K562 (cell line): ENCODE results near the gene LRRC8E. TPM values are rescaled to one million over a fixed set of nuclear protein-coding genes. Genes with fewer than 3 reads are reported as not detected.
A peak's percentile ranks its signal among the peaks of the same experiment; 100 is the strongest.

ENCODE experiments used
- CLOCK ChIP-seq: fragments of 250-450 bp; sonication (Bioruptor Pico); IDR thresholded peaks from 2 replicates; pipeline ENCODE4 v1.4.0; 2020; ENCODE audit warnings: mild to moderate bottlenecking, moderate library complexity, borderline replicate concordance
- EHMT2 ChIP-seq: fragments of 450-650 bp; IDR thresholded peaks from 2 replicates; pipeline ENCODE4 v1.6.1; 2018; ENCODE audit warnings: antibody characterized with exemption
- GABPB1 ChIP-seq: sonication (generic); formaldehyde crosslinking; IDR thresholded peaks from 2 replicates; pipeline ENCODE4 v1.8.0; 2022; ENCODE audit warnings: mild to moderate bottlenecking, missing genetic modification reagents
- GTF3C2 ChIP-seq: IDR thresholded peaks from 3 replicates; pipeline ENCODE4 v1.6.1; 2011; ENCODE audit warnings: borderline replicate concordance, mild to moderate bottlenecking, moderate library complexity; ENCODE audit not compliant: insufficient read length; ENCODE audit errors: extremely low read depth
- HEY1 ChIP-seq: fragments of 250-450 bp; sonication (Bioruptor Pico); IDR thresholded peaks from 2 replicates; pipeline ENCODE4 v1.5.0; 2020; ENCODE audit warnings: mild to moderate bottlenecking, moderate library complexity, borderline replicate concordance
- KLF6 ChIP-seq: fragments of 250-450 bp; sonication (Bioruptor Pico); IDR thresholded peaks from 2 replicates; pipeline ENCODE4 v1.4.0; 2020; ENCODE audit warnings: mild to moderate bottlenecking, moderate library complexity, borderline replicate concordance
- MAFG ChIP-seq: fragments of 450-650 bp; conservative IDR thresholded peaks from 2 replicates; pipeline ENCODE4 v1.6.1; 2016; ENCODE audit warnings: missing genetic modification characterization, missing compliant biosample characterization
- MECOM ChIP-seq: fragments of 250-450 bp; sonication (Bioruptor Pico); IDR thresholded peaks from 2 replicates; pipeline ENCODE4 v1.8.0; 2022; ENCODE audit warnings: inconsistent platforms
- NFIC ChIP-seq: fragments of 450-650 bp; IDR thresholded peaks from 2 replicates; pipeline ENCODE4 v1.6.1; 2017; ENCODE audit warnings: mild to moderate bottlenecking, inconsistent platforms
- PML ChIP-seq: IDR thresholded peaks from 2 replicates; pipeline ENCODE4 v1.6.1; 2012; ENCODE audit warnings: low read length, inconsistent platforms
- RFX5 ChIP-seq: IDR thresholded peaks from 2 replicates; pipeline ENCODE4 v1.6.1; 2011; ENCODE audit warnings: low read depth, mild to moderate bottlenecking, improper control_type of control experiment, low read length
- TEAD2 ChIP-seq: fragments of 450-650 bp; IDR thresholded peaks from 2 replicates; pipeline ENCODE4 v1.6.1; 2016; ENCODE audit warnings: missing genetic modification characterization, control low read depth, missing compliant biosample characterization
- ZNF143 ChIP-seq: sonication (generic); formaldehyde crosslinking; IDR thresholded peaks from 2 replicates; pipeline ENCODE4 v1.9.0; 2022; ENCODE audit warnings: mild to moderate bottlenecking, missing genetic modification reagents
- ZNF75A ChIP-seq: fragments of 450-650 bp; formaldehyde crosslinking; IDR thresholded peaks from 2 replicates; pipeline ENCODE4 v1.4.0; 2020; ENCODE audit warnings: mild to moderate bottlenecking
- polyA plus RNA-seq, 8 experiments: library from polyadenylated mRNA; depleted of rRNA in 4 of 8; stranded (reverse) in 5 of 8; unstranded in 3 of 8; fragments of >200 nt; fragmentation: Nextera tagmentation in 2 of 8; fragmentation: Illumina TruSeq in 1 of 8; extraction: Ambion mirVana in 2 of 8; extraction: Trizol in 1 of 8; gene quantifications; 2 replicates each; pipeline versions ENCODE4 v1.2.1 to v1.2.3, GENCODE V29; 2011 to 2014; ENCODE audit warnings: inconsistent platforms in 1 of 8, missing spikeins in 1 of 8
- total RNA-seq, 7 experiments: library from RNA; depleted of rRNA in 6 of 7; stranded (reverse); fragments of >200 nt in 6 of 7; fragmentation: Illumina TruSeq in 2 of 7; extraction: Trizol in 2 of 7; gene quantifications; 2 replicates each; pipeline versions ENCODE4 v1.2.1 to v1.2.3, GENCODE V29; 2011 to 2021; ENCODE audit warnings: low replicate concordance in 1 of 7
- TF ChIP-seq, protein P1 (sequence below): fragments of 450-650 bp; IDR thresholded peaks from 2 replicates; pipeline ENCODE4 v1.6.1; 2018; ENCODE audit warnings: mild to moderate bottlenecking, low read depth; ENCODE audit not compliant: partially characterized antibody
- TF ChIP-seq, protein P2 (sequence below): sonication (generic); formaldehyde crosslinking; IDR thresholded peaks from 2 replicates; pipeline ENCODE4 v1.8.1; 2023; ENCODE audit warnings: missing genetic modification reagents, mild to moderate bottlenecking, borderline replicate concordance
- TF ChIP-seq, protein P3 (sequence below): fragments of 250-450 bp; sonication (Bioruptor Pico); IDR thresholded peaks from 2 replicates; pipeline ENCODE4 v1.8.0; 2021; ENCODE audit warnings: moderate library complexity, mild to moderate bottlenecking, inconsistent platforms

The LRRC8E gene
- total and polyA plus RNA-seq, 9 of the 15 experiments (the other 6 are each of a cell fraction or from before 2014, with no cell fraction given), result 0.08 to 5.7 (median 3.5) TPM; not detected in 1

DNA sequence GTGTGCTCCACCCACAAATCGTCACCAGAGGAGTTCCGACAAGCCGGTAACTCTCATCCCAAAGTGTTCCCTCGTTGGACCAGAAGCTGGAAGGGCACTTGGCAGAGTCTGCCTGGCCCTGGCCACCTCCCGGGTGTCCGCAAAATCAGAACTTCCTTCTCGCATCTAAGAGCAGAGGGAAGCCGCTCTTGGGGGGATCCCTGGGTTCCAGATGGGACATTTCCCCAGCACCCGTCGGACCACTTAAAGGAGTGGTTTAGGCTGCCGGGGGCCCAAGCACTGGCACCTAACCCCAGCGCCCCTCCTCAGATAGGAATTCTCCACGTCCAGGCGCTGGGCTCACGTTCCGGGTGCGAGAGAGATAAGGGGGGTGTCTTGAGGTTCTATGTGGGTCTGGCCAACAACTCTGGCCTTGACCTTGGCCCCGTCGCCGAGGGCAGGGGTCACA is 14.5 kb downstream of the LRRC8E start (continued):
- TF ChIP-seq GTF3C2 (no peak), TEAD2 (tag) (0 out of 2 replicates have a peak, but pooled peaks have one; percentile 16), ZNF143 (no peak), KLF6 (CRISPR knock-in tag) (no peak), ZNF75A (CRISPR knock-in tag) (no peak), NFIC (no peak), RFX5 (no peak), PML (0 out of 2 replicates have a peak, but pooled peaks have one; percentile 5), MECOM (CRISPR knock-in tag) (no peak), EHMT2 (no peak), MAFG (no peak), CLOCK (CRISPR knock-in tag) (no peak), GABPB1 (no peak), HEY1 (CRISPR knock-in tag) (no peak)
- TF ChIP-seq, protein P1, sequence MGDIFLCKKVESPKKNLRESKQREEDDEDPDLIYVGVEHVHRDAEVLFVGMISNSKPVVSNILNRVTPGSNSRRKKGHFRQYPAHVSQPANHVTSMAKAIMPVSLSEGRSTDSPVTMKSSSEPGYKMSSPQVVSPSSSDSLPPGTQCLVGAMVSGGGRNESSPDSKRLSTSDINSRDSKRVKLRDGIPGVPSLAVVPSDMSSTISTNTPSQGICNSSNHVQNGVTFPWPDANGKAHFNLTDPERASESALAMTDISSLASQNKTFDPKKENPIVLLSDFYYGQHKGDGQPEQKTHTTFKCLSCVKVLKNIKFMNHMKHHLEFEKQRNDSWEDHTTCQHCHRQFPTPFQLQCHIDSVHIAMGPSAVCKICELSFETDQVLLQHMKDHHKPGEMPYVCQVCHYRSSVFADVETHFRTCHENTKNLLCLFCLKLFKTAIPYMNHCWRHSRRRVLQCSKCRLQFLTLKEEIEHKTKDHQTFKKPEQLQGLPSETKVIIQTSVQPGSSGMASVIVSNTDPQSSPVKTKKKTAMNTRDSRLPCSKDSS, result no peak
- TF ChIP-seq, protein P2, sequence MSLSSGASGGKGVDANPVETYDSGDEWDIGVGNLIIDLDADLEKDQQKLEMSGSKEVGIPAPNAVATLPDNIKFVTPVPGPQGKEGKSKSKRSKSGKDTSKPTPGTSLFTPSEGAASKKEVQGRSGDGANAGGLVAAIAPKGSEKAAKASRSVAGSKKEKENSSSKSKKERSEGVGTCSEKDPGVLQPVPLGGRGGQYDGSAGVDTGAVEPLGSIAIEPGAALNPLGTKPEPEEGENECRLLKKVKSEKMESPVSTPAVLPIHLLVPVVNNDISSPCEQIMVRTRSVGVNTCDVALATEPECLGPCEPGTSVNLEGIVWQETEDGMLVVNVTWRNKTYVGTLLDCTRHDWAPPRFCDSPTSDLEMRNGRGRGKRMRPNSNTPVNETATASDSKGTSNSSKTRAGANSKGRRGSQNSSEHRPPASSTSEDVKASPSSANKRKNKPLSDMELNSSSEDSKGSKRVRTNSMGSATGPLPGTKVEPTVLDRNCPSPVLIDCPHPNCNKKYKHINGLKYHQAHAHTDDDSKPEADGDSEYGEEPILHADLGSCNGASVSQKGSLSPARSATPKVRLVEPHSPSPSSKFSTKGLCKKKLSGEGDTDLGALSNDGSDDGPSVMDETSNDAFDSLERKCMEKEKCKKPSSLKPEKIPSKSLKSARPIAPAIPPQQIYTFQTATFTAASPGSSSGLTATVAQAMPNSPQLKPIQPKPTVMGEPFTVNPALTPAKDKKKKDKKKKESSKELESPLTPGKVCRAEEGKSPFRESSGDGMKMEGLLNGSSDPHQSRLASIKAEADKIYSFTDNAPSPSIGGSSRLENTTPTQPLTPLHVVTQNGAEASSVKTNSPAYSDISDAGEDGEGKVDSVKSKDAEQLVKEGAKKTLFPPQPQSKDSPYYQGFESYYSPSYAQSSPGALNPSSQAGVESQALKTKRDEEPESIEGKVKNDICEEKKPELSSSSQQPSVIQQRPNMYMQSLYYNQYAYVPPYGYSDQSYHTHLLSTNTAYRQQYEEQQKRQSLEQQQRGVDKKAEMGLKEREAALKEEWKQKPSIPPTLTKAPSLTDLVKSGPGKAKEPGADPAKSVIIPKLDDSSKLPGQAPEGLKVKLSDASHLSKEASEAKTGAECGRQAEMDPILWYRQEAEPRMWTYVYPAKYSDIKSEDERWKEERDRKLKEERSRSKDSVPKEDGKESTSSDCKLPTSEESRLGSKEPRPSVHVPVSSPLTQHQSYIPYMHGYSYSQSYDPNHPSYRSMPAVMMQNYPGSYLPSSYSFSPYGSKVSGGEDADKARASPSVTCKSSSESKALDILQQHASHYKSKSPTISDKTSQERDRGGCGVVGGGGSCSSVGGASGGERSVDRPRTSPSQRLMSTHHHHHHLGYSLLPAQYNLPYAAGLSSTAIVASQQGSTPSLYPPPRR (CRISPR knock-in tag), result no peak
- TF ChIP-seq, protein P3, sequence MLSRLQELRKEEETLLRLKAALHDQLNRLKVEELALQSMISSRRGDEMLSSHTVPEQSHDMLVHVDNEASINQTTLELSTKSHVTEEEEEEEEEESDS (CRISPR knock-in tag), result no peak
